AG04450 (cell line): ENCODE data around the gene OPCML. TPM values are rescaled to one million over a fixed set of nuclear protein-coding genes. Genes with fewer than 3 reads are reported as not detected.

Experiments used
- CTCF ChIA-PET: fragments of 300-600, 350-600 bp; formaldehyde crosslinking; extraction: SDS; loops from one replicate; lab custom pipeline; 2022; ENCODE audit warnings: antibody characterized with exemption, inconsistent platforms; lab: Charles Lee
- POLR2A ChIA-PET: fragments of 350-600 bp; formaldehyde crosslinking; extraction: SDS; loops from one replicate; lab custom pipeline; 2021; ENCODE audit warnings: antibody characterized with exemption, inconsistent platforms; lab: Yijun Ruan, JAX
- DNase-seq: peaks from one replicate; pipeline ENCODE4 v3.0.0-alpha.2; 2011; ENCODE audit warnings: low read depth, low spot score
- H3K27ac ChIP-seq: one replicate; pipeline ENCODE4 v1.5.1; 2012; ENCODE audit warnings: low read depth, low read length, control low read depth
- H3K27me3 ChIP-seq: one replicate; pipeline ENCODE4 v1.6.0; 2012; ENCODE audit warnings: low read length; ENCODE audit not compliant: control insufficient read depth, insufficient read depth
- H3K4me3 ChIP-seq: 2 replicates; pipeline ENCODE4 v1.5.1; 2011; ENCODE audit warnings: mild to moderate bottlenecking, low read depth, low read length, control low read depth
- H3K9me3 ChIP-seq: 2 replicates; pipeline ENCODE4 v1.5.1; 2012; ENCODE audit warnings: low read length; ENCODE audit not compliant: control insufficient read depth, insufficient read depth
- CTCF ChIP-seq: IDR thresholded peaks from 2 replicates; pipeline ENCODE4 v1.5.1; 2011; ENCODE audit warnings: low read depth, low read length, control low read depth, inconsistent platforms
- polyA plus RNA-seq: library from polyadenylated mRNA; depleted of rRNA; stranded (reverse); fragments of >200 nt; gene quantifications from 2 replicates; pipeline ENCODE4 v1.2.3, GENCODE V29; 2011

The OPCML gene
- polyA plus RNA-seq, 1 experiment = 1.1 TPM

DNA sequence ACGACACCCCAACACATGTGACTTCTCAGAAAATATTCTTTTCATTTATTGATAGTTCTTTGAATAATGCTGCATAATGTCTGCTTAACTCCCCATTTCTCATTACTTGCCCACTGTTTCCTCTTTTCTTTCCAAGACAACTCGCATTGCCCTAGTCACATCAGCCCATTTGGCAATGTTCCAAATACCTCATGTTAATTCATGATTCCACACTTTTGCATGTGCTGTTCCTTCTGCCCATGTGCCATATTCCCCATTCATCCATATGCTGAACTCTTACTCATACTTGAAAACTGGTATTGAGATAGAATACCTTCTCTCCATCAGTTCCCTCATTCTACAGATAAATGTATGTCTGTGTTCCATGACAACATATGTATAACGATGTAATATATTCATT, 993.7 kb downstream of the OPCML start:
- no peak overlapping the region for H3K4me3 ChIP-seq
- no peak overlapping the region for H3K27ac ChIP-seq
- TF ChIP-seq CTCF = no peak
- H3K9me3 ChIP-seq = no peaks in the 10 kb centered on the region
- ChIA-PET POLR2A (no interaction called here), CTCF (no interaction called here)
- DNase-seq = no peak
- H3K27me3 ChIP-seq = no peaks in the 10 kb centered on the region

DNA sequence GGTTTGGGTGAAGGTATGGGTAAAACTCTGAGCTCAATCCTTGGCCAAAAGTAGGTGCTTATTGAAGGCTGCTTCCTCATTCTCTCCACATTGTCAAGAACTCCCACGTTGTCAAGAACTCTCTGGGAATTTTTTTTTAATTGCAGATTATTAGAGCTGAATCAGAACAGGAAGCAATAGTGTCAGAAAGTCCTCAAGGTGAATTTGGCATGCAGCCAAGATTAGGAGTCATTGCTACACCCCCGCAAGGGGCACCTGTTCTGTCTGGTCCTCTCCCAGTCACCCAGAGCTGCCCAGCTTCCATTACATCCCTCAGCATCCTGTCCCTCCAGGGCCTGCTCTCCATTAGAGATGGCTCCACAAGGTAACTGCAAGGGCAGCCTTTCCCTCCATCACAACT, 996.5 kb downstream of the OPCML start:
- no peak overlapping the region for H3K4me3 ChIP-seq
- DNase-seq = no peak
- no peaks in the 10 kb centered on the region for H3K27me3 ChIP-seq
- TF ChIP-seq CTCF = no peak
- no peak overlapping the region for H3K27ac ChIP-seq
- CTCF ChIA-PET = interaction anchor here (0.6 kb wide), 1 partner anchor 95 kb away, joined by 3 read pairs; no protein-coding TSS in a partner anchor
- POLR2A ChIA-PET = interaction anchor here (0.6 kb wide), 1 partner anchor 309 kb away, joined by 4 read pairs; no protein-coding TSS in a partner anchor
- H3K9me3 ChIP-seq = no peaks in the 10 kb centered on the region

DNA sequence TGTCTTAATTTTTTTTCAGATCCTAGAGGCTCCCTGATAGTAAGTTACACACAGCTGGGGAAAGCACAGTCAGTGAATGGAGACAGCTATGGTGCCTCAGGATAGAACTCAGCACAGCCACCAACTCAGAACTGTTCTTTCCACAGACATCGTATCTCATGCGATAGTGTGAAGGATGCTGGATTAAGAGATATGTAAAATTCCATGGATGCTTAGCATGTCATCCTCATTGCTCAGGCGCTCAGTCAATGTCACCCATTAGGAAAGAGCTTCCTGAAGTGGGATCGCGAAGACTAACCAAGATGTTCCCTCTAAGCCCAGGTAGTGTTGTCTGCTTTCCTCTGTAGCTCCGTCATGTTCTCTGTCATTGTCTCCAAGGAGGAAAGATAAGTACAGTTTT, 1000.4 kb downstream of the OPCML start:
- no peak for DNase-seq
- Histone ChIP-seq H3K27ac (no peak overlapping the region), H3K9me3 (no peaks in the 10 kb centered on the region), H3K27me3 (no peaks in the 10 kb centered on the region), H3K4me3 (no peak overlapping the region)
- POLR2A ChIA-PET = no interaction called here
- CTCF ChIA-PET = interaction anchor here (0.5 to 1.0 kb wide), 2 partner anchors 30 to 532 kb away, joined by 3 read pairs; no protein-coding TSS in a partner anchor
- TF ChIP-seq CTCF = no peak

DNA sequence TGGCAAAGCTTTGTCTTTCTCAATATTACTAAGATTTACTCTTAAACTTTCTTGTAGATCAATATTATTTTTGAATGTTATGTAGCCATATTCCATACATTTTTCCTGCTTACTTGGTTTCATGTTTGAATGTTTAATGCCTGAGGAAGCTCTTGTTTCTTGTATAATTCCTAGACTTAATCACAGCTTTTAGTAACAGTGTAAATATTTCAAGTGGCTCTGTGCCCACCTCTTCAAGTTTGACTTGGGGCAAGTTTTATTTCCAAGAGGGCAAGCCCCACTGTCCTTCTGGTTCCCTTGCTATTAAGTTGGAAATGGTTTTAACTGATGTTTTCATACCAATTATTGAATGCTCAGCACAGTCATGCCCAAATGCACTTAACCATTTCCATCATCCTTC, 1004.1 kb downstream of the OPCML start:
- H3K27me3 ChIP-seq = no peaks in the 10 kb centered on the region
- TF ChIP-seq CTCF = no peak
- POLR2A ChIA-PET = no interaction called here
- no peaks in the 10 kb centered on the region for H3K9me3 ChIP-seq
- CTCF ChIA-PET = no interaction called here
- DNase-seq = no peak
- H3K4me3 ChIP-seq = no peak overlapping the region
- no peak overlapping the region for H3K27ac ChIP-seq

DNA sequence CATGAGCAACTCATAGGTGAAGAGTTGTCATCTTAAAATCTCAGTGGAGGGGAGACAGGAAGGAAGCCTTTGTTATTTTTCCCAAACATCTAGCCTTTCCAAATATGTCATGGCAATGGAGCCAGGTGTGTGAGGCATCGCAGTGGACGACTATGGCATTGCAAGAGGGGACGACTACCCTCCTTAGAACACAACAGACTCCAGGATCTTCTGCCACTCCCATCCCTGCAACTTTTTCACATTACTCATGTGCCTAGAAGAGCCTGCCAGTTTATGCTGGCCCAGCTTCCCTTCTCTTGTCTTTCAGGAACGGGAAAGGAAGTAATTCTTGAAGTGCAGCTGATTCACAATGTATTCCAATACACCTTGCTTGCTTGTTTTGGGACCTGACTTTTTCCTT, 1008.4 kb downstream of the OPCML start:
- TF ChIP-seq CTCF = no peak
- no peaks in the 10 kb centered on the region for H3K9me3 ChIP-seq
- no peak for DNase-seq
- POLR2A ChIA-PET = no interaction called here
- H3K27me3 ChIP-seq = no peaks in the 10 kb centered on the region
- no peak overlapping the region for H3K27ac ChIP-seq
- CTCF ChIA-PET = interaction anchor here (0.6 kb wide), 1 partner anchor 609 kb away, joined by 3 read pairs; no protein-coding TSS in a partner anchor
- H3K4me3 ChIP-seq = no peak overlapping the region
